Dermis microvascular lymphatic vessel endothelial cell (primary cell): ENCODE measurements around the gene DPP10. TPM values are rescaled to one million over a fixed set of nuclear protein-coding genes. Genes with fewer than 3 reads are reported as not detected.

Source experiments
- DNase-seq, 2 donors: peaks; one replicate each; pipeline versions ENCODE4 v3.0.0 to v3.0.0-alpha.2; 2010; ENCODE audit warnings: low read depth in 2 of 2
- total RNA-seq: library from RNA; depleted of rRNA; stranded (reverse); fragments of >200 nt; gene quantifications from 2 replicates; pipeline ENCODE4 v1.2.1, GENCODE V29; 2014

The DPP10 gene
- total RNA-seq, 1 donor from 2014 or later = not detected

DNA sequence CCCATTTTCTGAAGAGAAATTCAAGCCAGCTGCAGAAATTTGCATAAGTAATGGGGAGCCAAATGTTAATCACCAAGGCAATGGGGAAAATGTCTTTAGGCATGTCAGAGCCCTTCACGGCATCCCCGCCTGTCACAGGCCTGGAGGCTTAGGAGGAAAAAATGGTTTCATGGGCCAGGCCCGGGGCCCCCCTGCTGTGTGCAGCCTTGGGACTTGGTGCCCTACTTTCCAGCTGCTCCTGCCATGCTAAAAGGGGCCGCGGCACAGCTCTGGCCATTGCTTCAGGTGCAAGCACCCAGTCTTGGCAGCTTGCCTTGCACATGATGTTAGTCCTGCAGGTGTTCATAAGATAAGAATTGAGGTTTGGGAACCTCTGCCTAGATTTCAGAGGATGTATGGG is 1235.7 kb downstream of the DPP10 start:
- no peak for DNase-seq

DNA sequence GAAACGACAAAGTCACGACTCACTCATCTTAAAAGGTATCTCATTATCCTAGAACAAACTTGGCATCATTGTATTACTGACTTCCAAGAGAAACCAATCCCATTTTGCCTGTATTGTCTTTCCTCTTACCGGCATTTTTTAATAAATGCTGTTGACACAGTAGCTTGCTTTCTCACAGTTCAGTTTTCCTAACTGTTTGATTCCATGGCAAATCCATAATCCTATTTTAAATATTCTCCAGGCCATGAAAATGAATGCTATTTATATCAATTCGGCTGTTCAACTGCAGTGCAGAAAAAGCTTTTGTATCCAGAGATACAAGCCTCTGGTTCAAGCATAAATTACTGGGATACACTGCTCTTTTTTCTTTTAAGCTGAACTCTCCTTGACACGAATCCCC is 1241.9 kb downstream of the DPP10 start:
- no peak for DNase-seq

DNA sequence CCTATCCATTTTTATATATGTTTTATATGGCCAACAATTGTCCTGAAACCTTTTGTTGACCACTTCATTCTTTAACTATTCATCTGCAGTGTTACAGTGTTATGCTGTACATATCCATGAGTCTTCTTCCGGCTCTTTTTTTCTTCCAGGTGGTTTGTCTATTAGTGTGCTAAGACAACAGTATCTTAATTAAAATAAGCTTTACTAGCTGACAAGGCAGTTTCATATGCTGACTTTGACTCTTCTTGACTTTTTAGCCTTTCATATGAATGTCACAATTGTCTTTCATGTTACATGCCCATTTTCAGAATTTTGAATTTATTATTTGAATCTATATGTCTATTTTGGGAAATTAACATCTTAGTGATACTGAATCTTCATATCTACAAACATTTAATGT is 1249.0 kb downstream of the DPP10 start:
- no peak for DNase-seq

DNA sequence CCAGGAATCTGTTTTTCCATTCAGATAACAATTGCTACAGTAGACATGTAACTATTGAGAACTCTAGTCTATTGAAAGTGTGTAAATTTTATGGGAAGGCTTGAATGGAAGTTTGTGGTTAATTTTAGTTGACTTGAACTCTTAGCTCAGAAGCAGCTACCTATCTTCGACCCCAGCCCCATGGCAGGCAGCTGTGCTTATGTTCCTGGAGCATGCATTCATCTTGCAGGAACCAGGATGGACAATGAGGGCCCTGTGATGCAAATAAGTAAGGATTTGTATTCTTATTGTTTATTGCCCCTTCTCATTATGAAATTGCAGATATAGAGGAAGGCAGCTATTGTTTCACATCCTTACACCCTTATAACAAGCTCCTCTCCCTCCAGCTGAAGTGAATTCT is 1252.2 kb downstream of the DPP10 start:
- no peak for DNase-seq

DNA sequence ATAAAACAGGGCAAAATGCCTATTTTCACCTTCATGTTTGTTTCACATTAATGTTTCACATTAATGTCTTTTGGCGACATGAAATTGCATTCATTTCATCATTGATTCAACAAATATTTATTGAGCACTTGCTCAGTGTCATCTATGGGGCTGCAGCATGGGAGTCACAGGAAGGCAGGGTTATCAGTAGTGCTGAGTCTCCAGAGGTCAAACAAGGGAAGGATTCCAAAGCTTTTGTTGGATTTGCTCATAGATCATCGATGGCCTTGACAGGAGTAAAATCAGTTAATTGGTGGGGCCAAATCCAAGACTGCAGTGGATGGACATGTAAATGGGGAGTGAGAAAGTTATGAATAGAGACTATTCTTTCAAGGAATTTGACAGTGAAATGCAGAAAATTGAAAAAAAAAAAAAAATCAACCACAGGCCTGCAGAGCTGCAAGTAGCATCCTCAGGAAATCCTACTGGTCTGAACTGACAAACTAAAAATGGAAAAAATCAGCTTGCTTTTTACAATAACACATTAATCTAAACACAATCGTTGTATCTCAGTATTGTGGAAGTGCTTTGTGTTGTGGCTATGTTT is 1290.8 kb downstream of the DPP10 start:
- no peak for DNase-seq

DNA sequence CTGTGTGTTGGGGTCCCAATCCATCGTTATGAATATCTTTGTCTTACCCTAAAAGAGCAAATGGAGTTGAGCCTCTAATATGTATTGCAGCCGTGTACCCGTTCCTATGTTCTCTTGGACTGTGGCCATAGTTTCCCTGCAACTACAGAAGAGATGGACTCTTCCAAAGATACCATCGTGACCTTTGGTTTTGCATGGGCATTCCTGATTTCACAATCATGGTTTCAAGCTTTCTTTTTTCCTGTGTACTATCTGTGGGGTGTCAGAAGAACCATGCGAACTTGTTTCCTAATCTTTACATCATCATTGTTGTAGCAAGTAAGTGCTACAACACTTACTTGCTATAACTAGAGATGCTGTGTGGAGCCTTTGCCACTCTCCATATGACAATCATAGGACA is 1295.7 kb downstream of the DPP10 start:
- DNase-seq = no peak

DNA sequence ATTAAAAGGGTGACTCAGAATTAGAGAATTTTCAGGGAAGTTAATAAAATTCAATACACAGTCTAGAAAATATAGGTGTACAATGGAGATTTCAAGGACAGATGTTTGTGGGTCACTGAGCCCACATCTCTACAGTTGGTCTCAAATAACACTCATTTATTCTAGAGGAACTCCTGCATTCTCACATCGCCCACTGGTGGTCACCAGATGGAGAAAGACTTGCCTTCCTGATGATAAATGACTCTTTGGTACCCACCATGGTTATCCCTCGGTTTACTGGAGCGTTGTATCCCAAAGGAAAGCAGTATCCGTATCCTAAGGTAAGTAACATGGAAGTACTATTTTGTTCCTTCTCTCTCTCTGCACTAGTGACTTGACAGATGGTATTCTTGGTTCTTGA is 1297.1 kb downstream of the DPP10 start:
- DNase-seq = no peak

DNA sequence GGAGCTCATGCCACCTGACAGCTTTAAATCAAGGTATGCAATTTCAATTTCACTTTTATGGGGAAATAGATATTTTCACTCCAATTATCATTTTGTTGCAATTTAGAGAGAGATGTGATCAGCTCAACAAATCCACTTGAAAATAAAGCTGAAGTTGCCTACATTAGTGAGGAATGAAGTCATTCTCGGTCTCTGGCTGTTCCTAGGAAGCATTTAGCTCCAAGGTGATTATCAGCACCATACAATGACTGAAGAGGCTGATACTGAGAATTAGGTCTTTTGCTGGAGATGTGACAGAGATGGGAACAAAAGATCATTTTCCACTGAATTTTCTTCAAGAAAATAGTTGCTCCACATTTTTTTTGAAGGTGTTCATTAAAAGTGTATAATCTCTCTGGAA is 1303.7 kb downstream of the DPP10 start:
- no peak for DNase-seq

DNA sequence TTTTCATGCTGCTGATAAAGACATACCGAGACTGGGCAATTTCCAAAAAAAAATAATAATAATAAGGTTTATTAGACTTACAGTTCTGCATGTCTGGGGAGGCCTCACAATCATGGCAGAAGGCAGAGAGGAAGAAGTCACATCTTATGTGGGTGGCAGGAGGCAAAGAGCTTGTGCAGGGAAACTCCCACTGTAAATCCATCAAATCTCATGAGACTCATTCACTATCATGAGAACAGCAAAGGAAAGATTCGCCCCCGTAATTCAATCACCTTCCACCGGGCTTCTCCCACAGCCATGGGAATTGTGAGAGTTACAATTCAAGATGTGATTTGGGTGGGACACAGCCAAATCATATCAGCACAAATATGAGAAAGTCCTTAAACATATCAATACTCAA is 1314.8 kb downstream of the DPP10 start:
- no peak for DNase-seq

DNA sequence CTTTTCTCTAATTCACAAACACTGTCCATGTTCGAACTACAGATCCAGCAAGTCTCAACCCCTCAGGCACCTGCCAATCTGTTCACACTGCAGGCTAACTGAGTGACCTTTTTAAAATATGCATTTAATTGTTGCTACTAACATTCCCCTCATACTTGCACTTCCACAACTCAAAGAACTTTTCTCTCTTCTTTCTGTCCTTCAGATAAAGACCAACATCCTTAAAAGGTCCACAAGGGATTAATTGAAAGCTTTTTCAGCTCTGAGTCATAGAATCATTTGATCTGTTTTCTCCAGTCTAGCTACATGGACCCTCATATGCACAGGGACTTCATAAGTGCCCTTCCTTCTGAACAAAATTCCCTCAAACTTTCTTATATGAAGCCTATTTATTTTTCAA is 1321.2 kb downstream of the DPP10 start:
- DNase-seq = no peak

DNA sequence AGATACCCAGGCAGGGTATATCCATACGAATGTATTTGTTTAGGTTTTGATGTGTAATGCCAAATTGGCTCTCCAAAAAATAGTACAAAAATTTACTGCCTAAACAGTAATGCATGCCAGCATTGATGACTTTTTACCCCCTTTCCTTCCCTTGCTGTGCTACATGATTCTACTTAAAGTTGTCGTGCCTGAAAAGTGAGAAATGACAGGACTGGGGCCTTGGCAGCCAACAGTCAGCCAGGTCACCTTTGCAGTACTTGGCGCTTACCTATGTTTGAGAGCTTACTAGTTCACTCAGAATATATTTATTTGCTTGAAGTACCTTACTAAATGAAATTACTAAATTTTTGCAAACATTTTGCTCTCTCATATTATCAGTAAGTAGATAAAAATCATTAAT is 1329.1 kb downstream of the DPP10 start:
- DNase-seq = no peak

DNA sequence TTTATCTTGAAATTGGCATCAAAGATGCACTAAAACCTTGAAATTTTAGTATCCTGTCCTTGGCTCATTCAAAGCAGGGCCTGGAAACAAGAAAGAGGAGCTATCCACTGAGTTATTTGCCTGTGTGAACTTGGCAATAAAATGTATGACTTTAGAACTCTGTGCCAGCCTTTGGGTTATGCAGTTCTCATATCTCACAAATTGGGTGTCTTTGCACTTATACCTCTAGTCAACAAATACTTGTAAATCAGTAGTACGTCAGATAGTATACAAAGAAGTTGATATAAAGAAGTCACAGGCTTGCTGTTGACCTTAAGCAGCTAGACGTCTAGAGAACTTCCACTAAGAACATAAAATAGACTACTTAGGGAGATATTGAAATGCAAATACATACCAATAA is 1331.9 kb downstream of the DPP10 start:
- no peak for DNase-seq

DNA sequence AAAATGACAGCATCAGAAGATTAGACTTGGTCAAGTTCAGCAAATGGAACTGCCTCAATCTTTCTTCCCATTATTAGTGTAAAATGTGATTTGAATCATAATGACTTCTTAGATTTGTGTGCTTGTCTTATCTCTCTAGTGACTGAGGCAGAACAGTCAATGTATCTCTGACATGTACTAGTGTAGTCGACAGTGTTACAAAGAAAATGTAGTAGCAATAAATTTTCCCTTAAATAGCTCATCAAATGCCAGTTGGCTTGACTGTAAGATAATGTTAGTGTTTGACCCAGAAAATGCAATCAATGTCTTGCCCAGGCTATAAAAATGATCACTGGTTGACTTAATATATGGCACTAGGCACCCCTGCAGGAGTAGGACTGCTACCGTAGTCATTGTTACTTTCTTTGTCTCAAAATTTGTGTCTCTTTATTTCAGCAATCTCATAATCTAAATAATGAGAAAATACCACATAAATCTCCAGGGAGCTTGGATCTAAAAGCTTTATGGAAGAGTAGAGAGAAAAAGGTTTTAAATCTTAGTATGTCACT is 1336.7 kb downstream of the DPP10 start:
- DNase-seq = no peak

DNA sequence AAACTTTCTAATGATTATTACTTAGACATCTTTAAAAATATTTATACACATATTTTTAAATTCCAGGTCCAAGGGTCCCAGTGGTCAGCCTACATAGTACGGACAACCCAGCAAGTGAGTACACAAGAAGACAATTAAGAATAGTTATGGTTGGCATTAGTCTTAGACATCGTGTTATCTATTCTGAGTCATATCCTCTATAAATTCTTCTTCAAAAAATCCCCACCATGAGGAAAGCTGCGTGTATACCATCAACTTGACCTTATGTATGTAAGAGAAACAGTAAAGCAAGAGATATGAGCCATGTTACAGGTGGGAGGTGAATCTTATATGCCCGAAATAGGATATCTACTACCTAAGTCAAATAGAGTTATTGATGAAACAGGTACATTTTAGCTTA is 1339.8 kb downstream of the DPP10 start:
- no peak for DNase-seq

DNA sequence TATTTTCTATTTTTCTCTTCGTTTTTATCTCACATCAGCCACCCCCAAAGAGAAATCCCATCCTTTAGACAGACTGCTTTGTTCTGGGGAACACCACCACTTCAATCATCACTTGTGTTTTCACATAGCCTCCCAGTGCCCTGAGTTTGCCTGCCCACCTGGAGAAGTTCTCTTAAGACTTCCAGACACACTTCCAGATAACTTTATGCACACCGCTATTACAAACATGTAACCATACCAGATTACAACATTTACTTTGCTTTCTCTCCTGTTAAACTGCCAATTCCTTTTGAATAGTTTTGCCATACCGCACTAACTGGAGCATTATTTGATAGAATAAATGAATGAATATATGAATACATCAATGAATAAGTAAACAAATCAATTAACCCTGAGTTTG is 1353.6 kb downstream of the DPP10 start:
- DNase-seq = no peak

DNA sequence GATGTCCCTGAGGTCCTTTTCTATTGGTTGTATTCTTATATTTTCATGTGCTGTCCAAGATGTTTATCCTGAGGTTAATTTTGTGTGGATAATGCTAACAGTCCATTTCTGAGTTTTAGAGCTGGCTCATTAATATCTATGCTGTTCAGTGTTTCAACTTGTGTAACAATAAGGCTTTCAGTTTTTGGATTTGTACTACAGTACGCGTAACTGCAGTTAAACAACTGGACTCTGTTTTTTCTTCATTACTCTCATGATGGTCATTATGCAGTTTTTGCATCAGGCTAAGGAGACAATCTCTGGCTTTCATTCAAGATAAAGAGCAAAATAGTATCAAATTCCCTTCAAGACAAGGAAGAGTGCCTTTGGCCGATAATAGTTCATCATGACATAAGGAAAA is 1364.8 kb downstream of the DPP10 start:
- DNase-seq = no peak

DNA sequence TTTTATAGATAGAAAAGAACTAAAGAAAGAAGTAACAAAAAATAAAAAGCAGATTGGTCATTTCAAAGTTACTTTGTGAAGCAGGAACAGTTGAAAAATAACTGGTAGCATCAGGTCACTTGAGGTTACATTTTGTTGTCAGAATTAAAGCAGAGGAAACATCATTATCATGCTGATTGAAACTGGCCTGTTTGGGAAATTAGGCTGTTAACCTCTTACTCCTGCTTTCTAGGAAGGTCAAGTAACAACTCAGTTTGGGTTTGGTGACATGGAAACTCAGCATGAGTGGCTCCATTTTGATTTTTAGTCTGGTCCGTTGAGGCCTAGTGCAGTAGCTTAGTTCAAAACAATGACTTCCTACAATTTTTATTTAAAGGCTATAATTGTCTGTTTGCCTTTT is 1383.5 kb downstream of the DPP10 start:
- DNase-seq = no peak

DNA sequence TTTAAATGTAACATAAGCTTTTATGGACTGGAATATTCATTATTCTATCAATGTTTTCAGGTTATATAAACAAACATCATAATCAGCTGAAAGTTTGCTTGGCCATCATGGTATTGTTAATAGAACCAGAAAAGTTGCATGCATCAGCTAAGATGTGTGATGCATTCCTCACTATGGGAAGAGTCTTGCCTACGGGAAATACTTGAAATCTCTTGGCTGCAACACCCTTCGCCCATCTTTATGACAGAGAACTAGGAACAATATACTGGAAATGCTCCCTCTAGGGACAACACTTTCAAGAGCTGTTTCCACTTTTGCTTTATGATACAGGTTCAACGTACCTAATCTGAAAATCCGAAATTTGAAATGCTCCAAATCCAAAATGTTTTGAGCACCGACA is 1390.8 kb downstream of the DPP10 start:
- no peak for DNase-seq

DNA sequence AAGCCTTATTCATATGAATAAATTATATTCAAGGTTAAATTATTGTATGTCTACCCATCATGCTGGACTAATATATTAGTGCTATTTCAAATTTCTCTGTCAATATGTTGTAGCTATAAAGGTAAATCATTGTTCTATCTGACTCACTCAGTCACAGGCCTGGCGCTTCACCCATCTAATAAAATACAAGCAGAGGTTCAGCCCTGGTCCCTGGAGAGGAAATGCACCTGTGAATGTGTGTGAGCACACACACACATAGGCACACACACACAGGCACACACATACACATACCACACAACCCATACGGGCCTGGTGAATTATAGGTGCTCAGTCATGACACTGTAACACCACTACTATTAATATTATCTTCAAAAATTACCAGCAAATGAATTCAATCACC is 1396.1 kb downstream of the DPP10 start:
- no peak for DNase-seq

DNA sequence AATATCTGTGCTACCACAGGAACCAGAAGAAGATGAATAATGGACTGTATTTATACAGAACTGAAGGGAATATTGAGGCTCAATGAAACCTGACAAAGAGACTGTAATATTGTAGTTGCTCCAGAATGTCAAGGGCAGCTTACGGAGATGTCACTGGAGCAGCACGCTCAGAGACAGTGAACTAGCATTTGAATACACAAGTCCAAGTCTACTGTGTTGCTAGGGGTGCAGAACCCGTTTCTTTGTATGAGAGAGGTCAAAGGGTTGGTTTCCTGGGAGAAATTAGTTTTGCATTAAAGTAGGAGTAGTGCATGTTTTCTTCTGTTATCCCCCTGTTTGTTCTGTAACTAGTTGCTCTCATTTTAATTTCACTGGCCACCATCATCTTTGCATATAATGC is 1399.9 kb downstream of the DPP10 start:
- no peak for DNase-seq

DNA sequence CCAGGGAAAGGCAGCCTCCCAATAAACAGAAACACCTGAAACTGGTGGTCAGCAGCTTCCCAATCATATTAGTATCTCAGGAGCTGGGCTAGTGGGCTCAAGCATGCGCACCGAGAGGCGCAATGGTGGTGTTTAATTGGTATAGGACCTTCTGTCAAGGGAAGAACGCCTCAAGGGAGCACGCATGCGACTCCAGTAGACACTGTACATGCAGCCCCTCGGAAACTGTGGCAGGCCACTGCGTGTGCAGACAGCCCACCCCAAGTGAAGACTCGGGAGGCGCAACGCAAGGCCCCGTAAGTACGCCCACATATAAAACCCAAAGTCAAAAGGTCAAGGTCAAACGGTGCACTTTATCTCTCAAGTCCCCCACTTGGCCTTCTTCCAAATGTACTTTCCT is 1405.8 kb downstream of the DPP10 start:
- DNase-seq = no peak

DNA sequence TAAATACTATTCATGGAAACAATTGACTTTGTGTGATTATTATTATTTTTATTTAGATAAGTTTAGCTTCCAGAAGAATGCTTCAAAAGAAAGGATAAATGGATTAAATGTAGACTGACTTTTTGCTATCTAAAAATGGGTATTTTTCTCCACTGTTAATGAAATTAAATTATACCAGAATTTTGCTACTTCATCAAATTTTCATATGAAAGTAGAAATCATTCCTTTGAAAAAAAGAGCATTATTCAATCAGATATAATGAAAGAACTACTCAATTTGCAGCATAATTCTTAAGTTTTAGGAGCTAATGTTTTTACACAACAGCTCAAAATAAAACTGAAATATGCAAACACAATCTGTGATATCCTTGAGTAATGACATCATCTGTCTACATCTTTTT is 1424.6 kb downstream of the DPP10 start:
- no peak for DNase-seq

DNA sequence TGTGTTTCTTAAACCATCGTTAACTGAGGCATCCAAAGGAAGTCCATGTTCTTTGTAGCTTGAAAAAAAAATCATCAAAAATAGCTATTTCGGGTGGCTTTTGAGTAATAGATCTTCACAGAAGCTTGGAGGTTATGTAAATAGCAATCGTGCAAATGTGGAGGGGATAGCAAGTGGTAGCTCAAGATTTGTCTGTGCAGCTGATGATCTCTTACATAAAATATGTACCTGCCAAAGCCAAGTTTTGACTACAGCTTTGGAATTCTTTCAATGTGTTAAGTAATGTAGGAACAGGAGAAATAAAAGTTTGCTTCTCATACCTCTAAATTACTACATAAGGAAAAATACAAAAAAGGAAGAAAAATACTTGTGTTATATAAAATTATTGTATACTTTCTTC is 1432.0 kb downstream of the DPP10 start:
- DNase-seq = no peak

DNA sequence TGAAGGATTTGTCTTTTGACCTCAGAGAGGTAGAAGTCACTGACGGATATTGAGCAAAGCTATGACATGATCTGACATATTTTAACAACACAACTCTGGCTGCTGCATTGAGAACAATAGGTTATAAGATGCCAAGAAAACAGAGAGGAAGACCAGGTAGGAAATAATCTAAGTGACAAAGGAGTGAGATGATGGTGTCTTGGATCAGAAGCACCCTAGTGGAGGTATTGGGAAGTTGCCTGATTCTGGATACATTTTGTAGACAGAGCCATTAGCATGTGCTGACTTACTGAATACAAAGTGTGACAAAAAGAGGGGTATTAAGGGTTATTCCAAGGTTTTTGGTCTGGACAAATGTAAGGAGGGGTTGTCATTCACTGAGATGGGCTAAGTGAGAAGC is 1438.1 kb downstream of the DPP10 start:
- DNase-seq = no peak
